ENCODE results near the gene HPS5.

- TF ChIP-seq CTCF (conservative IDR thresholded peaks at IDR 0.05; ENCODE audit: low read length) (no peak), EZH2phosphoT487 (IDR thresholded peaks at IDR 0.05; ENCODE audit: borderline replicate concordance) (no peak)
Measured at GRCh38 chr11:18294862-18295261, 27.1 kb downstream of the HPS5 start.
